Left ventricle myocardium inferior (tissue), 1 donor: ENCODE results near the gene ESYT1. TPM values are rescaled to one million over a fixed set of nuclear protein-coding genes. Genes with fewer than 3 reads are reported as not detected.
"Not testable (repeated sequence)": the region's sequence is repeated elsewhere in the genome, so short reads cannot be mapped to it uniquely, and the experiment has no call there.

Experiments used
- DNase-seq: peaks from one replicate; pipeline ENCODE4 v3.0.0-alpha.2; 2020
- H3K27ac ChIP-seq: fragments of 200-600 bp; replicated peaks from 2 replicates; pipeline ENCODE4 v1.8.0; 2021
- H3K27me3 ChIP-seq: fragments of 200-600 bp; 2 replicates; pipeline ENCODE4 v1.8.0; 2021; ENCODE audit warnings: low read depth
- H3K36me3 ChIP-seq: fragments of 200-600 bp; 2 replicates; pipeline ENCODE4 v1.8.0; 2021
- H3K4me1 ChIP-seq: fragments of 200-600 bp; 2 replicates; pipeline ENCODE4 v1.8.0; 2021
- H3K4me3 ChIP-seq: fragments of 200-600 bp; 2 replicates; pipeline ENCODE4 v1.8.0; 2021; ENCODE audit warnings: mild to moderate bottlenecking, moderate library complexity
- H3K9me3 ChIP-seq: fragments of 200-600 bp; replicated peaks from 2 replicates; pipeline ENCODE4 v1.8.0; 2021
- intact Hi-C: fragments of 100-400 bp; cut with micrococcal nuclease; formaldehyde crosslinking; loops from one replicate; pipeline ENCODE4 v1.11.0; 2022
- total RNA-seq: library from RNA; stranded (reverse); fragmentation: NEBNext Ultra II Directional; extraction: Animal tissue kit (Norgen Biotek cat#: 25700); gene quantifications from one replicate; pipeline ENCODE4 v1.2.1, GENCODE V29; 2021
- TF ChIP-seq, protein P1 (sequence below): fragments of 200-600 bp; IDR thresholded peaks from 2 replicates; pipeline ENCODE4 v1.8.0; 2021; ENCODE audit warnings: antibody characterized with exemption, mild to moderate bottlenecking, borderline replicate concordance
- donor health status: DM: no; HTN: yes; CAD: no; lungs with severe emphysema.

The ESYT1 gene
- total RNA-seq, 1 donor from 2014 or later, result 23.2 TPM

- intact Hi-C loops, result loop anchor here (5.0 kb wide), 2 partner anchors 42 to 77 kb away; partner anchors contain the start of gene MYL6
- no peak for DNase-seq
These were observed 12.7 kb upstream of the ESYT1 start for GRCh38 chr12:56115329-56115728.

DNA sequence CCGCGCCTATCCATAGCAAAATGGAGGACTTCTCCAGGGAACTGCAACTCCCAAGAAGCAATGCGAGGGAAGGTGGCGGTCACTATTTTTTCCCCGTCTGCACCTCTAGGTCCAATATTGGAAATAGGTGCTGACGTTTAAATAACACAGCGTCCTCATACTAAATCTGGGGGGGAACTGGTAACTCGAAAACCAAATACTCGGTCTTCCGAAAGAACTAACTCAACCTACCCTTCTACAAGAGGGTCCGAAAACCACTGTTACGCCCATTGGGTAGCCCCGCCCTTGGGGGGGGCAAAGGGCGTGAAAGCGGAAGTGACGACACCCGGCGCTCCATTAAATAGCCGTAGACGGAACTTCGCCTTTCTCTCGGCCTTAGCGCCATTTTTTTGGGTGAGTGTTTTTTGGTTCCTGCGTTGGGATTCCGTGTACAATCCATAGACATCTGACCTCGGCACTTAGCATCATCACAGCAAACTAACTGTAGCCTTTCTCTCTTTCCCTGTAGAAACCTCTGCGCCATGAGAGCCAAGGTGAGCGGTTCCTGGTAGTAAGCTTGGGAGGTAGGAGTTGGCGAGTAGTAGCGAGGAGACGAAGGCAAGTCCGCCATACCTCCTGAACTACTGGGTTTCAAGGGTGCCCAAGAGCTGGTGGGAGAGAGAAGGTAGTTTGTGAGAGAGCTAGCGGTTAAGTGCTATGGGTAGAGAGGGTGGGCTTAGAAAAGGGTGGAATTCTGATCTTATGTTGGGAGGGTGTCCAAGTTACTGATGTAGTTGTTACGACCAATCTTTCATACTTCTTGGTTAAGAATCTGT, 11.6 kb upstream of the ESYT1 start, which contains the start of gene RPL41:
RPL41 (plus strand) TSS at position 367 of the 815 bp plus-strand sequence.
- H3K27me3 ChIP-seq, result no peaks in the 10 kb centered on the region
- intact Hi-C loops, result loop anchor here (5.0 kb wide), 2 partner anchors 41 to 76 kb away; partner anchors contain the start of gene MYL6
- H3K4me1 ChIP-seq, result peaks cover 52% of the 10 kb centered on the region
- peak within 1 kb of the TSS; percentile 91 for H3K27ac ChIP-seq
- TF ChIP-seq, protein P1, sequence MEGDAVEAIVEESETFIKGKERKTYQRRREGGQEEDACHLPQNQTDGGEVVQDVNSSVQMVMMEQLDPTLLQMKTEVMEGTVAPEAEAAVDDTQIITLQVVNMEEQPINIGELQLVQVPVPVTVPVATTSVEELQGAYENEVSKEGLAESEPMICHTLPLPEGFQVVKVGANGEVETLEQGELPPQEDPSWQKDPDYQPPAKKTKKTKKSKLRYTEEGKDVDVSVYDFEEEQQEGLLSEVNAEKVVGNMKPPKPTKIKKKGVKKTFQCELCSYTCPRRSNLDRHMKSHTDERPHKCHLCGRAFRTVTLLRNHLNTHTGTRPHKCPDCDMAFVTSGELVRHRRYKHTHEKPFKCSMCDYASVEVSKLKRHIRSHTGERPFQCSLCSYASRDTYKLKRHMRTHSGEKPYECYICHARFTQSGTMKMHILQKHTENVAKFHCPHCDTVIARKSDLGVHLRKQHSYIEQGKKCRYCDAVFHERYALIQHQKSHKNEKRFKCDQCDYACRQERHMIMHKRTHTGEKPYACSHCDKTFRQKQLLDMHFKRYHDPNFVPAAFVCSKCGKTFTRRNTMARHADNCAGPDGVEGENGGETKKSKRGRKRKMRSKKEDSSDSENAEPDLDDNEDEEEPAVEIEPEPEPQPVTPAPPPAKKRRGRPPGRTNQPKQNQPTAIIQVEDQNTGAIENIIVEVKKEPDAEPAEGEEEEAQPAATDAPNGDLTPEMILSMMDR, result no peak
- H3K36me3 ChIP-seq, result peaks cover 36% of the 10 kb centered on the region
- peak within 1 kb of the TSS; percentile 91 for H3K4me3 ChIP-seq
- no peaks in the 10 kb centered on the region for H3K9me3 ChIP-seq
- peak; percentile 95 for DNase-seq

More at GRCh38 chr12:56115329-56115728, 12.7 kb upstream of the ESYT1 start:
- TF ChIP-seq, protein P1, result no peak
- H3K4me1 ChIP-seq, result peaks cover 41% of the 10 kb centered on the region
- H3K27ac ChIP-seq, result peak overlapping the region; percentile 91
- peak overlapping the region; percentile 91 for H3K4me3 ChIP-seq
- no peaks in the 10 kb centered on the region for H3K27me3 ChIP-seq
- no peaks in the 10 kb centered on the region for H3K9me3 ChIP-seq
- peaks cover 36% of the 10 kb centered on the region for H3K36me3 ChIP-seq

DNA sequence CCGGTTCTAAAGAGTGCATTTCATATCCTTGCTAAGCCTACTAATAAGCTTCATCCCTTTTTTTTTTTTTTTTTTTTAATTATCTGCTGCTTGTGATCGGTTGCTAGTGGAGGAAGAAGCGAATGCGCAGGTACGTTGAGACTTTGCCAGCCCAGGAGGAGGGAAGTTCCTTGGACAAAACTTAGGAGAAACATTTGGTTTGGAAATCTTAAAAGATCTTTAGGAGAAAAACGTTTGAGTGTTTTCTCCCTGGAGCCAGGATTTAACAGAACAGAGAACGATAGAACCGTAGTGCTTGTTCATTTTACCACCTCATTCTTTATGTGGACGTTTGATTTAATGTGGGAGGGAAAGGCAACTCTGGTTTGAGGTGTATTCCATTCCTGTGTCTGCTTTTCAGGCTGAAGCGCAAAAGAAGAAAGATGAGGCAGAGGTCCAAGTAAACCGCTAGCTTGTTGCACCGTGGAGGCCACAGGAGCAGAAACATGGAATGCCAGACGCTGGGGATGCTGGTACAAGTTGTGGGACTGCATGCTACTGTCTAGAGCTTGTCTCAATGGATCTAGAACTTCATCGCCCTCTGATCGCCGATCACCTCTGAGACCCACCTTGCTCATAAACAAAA, 10.9 kb upstream of the ESYT1 start:
- not testable (repeated sequence) for H3K9me3 ChIP-seq, H3K27me3 ChIP-seq, DNase-seq
- peak overlapping the region; percentile 91 for H3K4me3 ChIP-seq
- H3K27ac ChIP-seq, result peak overlapping the region; percentile 95
- H3K36me3 ChIP-seq, result peaks cover 36% of the 10 kb centered on the region
- peaks cover 59% of the 10 kb centered on the region for H3K4me1 ChIP-seq
- intact Hi-C loops, result loop anchor here (5.0 kb wide), 2 partner anchors 40 to 75 kb away; partner anchors contain the start of gene MYL6

DNA sequence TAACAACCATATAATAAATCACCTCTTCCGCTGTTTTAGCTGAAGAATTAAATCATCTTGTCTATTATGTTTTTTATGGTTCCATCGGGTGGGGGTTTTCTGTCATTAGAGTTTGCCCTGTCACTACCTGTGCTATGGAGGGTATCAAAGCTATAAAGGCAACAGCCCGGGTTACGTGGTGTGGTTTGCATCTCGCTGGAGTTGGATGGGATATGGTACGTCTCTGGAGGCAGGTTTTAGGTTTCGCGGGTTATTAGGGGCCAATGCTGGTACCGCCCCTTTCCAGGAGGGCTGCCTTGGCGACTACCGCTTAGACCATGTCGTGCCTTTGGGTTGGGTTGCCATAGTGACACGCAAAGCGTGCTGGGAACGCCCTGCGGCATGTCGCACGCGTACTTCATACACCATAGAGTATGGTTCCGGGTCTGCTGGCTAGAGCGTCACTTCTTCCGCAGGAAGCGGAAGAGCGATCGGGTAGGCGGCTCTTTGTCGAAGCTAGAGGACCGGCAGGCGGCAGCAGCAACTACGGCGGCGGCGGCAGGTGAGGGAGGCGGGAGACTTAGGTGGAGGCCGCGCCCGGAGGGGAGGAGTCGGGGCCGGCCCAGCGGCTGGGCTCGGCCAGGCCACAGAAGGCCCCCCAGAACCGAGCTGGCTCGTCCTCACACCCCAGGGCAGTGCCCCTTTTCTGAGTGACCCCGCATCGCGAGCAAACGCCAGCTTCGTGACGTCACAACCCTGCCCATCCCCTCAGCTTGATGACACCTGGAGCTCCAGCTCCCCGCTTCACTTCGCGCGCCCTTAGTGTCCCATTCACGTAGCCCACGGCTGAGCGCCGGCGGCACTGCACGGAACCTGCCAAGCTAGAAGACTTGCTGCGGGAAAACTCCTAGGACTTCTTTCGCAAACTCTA, 10.0 kb upstream of the ESYT1 start, which contains the start of gene ZC3H10:
ZC3H10 (plus strand) TSS at position 489 of the 910 bp plus-strand sequence. CDS start 2,297 bp downstream, outside the sequence.
- peak within 1 kb of the TSS; percentile 91 for H3K4me3 ChIP-seq
- DNase-seq, result peak; percentile 96
- no peaks in the 10 kb centered on the region for H3K9me3 ChIP-seq
- TF ChIP-seq, protein P1, result peak; percentile 63
- H3K4me1 ChIP-seq, result peaks cover 68% of the 10 kb centered on the region
- peaks cover 28% of the 10 kb centered on the region for H3K36me3 ChIP-seq
- peak within 1 kb of the TSS; percentile 95 for H3K27ac ChIP-seq
- intact Hi-C loops, result loop anchor here (5.0 kb wide), 2 partner anchors 39 to 74 kb away; partner anchors contain the start of gene MYL6
- no peaks in the 10 kb centered on the region for H3K27me3 ChIP-seq

GRCh38 chr12:56118688-56119357, 9.2 kb upstream of the ESYT1 start:
- Histone ChIP-seq H3K27ac (peak overlapping the region; percentile 95), H3K4me1 (peaks cover 74% of the 10 kb centered on the region), H3K4me3 (peak overlapping the region; percentile 91), H3K27me3 (no peaks in the 10 kb centered on the region), H3K9me3 (no peaks in the 10 kb centered on the region), H3K36me3 (peaks cover 20% of the 10 kb centered on the region)
- TF ChIP-seq, protein P1, result no peak
- intact Hi-C loops, result loop anchor here (5.0 kb wide), 2 partner anchors 38 to 73 kb away; partner anchors contain the start of gene MYL6
- DNase-seq, result no peak
